ENCODE data around the gene ACACB.

The ACACB gene

DNA sequence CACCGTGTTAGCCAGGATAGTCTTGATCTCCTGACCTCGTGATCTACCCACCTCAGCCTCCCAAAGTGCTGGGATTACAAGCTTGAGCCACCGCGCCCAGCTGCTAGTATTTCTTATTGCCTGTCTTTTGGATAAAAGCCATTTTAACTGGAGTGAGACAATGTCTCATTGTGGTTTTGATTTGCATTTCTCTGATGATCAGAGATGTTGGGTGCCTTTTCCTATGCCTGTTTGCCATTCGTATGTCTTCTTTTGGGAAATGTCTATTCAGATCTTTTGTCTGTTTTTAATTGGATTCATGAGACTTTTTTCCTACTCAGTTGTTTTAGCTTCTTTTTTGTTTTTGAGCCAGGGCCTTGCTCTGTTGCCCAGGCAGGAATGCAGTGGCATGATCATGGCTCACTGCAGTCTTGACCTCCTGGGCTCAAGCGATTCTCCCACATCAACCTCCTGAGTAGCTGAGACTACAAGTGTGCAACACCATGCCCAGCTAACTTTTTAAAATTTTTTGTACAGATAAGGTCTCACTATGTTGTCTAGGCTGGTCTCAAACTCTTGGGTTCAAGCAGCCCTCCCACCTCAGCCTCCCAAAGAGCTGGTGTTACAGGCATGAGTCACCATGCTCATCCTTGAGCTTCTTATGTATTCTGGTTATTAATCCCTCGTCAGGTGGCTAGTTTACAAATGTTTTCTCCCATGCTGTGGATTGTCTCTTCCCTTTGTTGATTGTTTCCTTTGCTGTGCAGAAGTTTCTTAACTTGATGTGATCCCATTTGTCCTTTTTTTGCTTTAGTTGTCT, 65.9 kb downstream of the ACACB start:
- DNase-seq: no peak

GRCh38 chr12:109185441-109185840, 69.1 kb downstream of the ACACB start:
- no peak for DNase-seq

GRCh38 chr12:109186993-109187653, 70.7 kb downstream of the ACACB start:
- DNase-seq: no peak

GRCh38 chr12:109188108-109188712, 71.8 kb downstream of the ACACB start:
- DNase-seq: no peak

GRCh38 chr12:109189291-109189690, 72.9 kb downstream of the ACACB start:
- no peak for DNase-seq

GRCh38 chr12:109191621-109192250, 75.3 kb downstream of the ACACB start:
- DNase-seq: no peak

DNA sequence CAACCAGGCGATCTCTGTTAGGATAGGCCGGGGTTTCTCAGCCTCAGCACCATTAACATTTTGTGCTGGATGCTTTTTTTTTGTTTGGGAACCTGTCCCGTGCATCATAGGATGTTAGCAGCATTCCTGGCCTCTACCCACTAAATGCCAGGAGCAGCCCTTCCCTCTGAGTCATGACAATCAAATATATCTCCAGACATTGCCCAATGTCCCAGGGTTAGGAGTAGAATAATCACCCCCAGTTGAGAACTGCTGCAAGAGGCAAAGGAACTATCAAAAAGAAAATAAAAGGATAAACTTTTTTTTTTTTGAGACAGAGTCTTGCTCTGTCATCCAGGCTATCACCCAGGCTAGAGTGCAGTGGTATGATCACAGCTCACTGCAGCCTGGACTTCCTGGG, 76.0 kb downstream of the ACACB start:
- no peak for DNase-seq

GRCh38 chr12:109193896-109194295, 77.5 kb downstream of the ACACB start:
- no peak for DNase-seq

DNA sequence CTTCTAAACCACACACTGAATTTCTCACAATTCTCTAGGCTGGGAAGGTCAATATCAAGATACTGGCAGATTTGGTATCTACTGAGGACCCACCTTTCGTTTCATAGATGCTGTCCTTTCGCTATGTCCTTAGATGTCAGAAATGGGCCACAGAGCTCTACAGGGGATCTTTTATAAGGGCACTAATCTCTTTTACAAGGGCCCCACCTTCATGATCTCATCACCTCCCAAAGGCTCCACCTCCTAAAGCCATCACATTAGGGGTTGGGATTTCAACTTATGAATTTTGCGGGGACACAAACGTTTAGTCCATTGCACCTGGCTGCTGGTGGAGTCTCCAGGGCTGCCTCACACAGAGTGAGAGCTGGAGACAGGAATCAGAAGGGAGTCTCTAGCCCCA, 79.9 kb downstream of the ACACB start:
- DNase-seq: no peak

DNA sequence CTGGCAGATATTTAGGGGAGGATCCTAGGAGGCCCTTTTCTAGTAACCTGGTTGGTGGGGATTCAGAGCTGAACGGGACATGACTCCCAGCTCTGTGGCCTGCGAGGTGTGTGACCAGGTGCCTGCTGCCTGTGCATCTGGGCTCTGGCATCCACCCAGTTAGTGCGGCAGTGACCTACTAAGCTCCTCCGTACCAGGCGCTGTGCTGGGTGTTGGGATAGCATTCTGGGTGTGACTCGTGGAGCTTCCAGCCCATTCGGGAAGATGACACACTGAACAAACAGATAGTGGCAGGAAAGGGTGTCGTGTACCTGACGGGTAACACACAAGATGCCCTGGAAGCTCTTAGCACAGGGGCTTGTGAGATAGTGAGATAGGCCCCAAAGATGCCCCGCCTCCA, 80.9 kb downstream of the ACACB start:
- DNase-seq: no peak

GRCh38 chr12:109199324-109199723, 82.9 kb downstream of the ACACB start:
- no peak for DNase-seq

DNA sequence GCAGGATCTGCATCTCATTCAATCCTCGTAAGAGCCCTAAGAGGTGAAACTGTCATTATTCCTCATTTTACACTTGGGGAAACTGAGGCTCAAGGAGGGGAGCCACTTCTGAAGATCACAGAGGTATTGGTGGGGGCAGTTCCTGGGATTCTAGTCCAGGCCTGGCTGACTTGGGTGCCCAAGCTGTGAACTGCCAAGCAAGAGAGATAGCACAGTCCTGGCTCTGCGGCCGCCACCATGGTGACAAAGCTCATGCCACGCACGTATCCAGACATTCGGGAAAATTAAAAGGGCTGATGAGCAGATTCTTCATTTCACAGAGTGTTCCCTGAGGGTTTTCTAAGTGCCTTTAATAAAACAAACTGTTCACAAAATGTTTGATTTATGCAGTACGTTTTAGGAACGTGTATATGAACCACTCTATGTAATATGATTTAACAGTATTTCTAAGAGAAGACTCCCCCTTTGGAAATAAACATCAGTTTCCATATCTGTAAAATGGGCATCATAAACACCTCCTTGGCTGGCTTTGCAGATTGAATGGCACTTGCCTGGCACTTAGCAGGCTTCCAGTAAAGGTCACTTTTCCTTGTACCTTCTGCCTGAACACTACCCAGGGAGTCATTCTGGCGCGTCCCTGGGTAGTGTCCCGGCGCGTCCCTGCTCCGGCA, 84.6 kb downstream of the ACACB start:
- DNase-seq: no peak

DNA sequence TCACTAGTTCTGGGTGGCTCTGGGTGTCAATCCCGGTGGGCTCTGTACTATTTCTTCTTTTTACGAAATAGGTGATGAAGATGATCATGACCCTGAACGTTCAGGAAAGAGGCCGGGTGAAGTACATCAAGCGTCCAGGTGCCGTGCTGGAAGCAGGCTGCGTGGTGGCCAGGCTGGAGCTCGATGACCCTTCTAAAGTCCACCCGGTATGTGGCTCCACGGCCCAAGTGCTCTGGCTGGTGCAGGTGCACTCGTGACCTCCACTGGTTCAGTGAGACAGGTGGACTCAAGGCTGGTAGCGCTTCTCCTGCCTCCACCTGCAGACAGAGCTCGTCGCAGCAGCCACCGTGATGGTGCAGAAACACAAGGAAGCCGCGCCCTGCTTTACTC, 85.1 kb downstream of the ACACB start:
- no peak for DNase-seq

GRCh38 chr12:109202770-109203169, 86.4 kb downstream of the ACACB start:
- DNase-seq: no peak

DNA sequence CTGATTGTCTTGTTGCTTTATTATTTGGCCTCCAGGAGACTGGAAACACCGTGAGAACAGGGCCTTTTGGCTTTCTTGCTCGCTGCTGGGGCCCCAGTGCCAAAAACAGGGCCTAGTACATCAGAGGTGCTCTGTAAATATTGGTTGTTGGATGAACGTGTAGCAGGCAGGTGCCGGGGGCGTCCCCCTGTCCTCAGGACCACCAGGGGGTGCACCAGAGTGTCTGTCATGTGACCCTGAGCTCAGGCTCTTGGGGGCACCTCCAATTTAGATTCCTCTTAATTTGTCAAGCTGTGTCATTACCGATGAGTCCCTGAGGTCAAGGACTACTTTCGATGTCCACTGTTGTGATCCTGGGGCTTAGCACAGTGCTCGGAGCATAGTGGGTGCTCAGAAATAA, 87.1 kb downstream of the ACACB start:
- no peak for DNase-seq

DNA sequence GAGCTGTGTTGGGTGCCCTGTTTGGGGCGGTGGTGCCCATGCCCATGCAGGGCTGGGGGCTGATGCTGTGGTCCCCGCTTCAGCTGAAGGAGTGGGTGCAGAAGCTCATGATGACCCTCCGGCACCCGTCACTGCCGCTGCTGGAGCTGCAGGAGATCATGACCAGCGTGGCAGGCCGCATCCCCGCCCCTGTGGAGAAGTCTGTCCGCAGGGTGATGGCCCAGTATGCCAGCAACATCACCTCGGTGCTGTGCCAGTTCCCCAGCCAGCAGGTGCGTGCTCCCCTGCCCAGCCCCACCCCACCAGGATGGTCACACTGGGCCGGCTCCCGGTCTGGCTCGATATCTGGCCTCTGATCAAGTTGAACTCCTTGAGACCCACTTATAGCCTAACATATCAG, 92.7 kb downstream of the ACACB start:
- no peak for DNase-seq

GRCh38 chr12:109212460-109213115, 96.2 kb downstream of the ACACB start:
- no peak for DNase-seq

DNA sequence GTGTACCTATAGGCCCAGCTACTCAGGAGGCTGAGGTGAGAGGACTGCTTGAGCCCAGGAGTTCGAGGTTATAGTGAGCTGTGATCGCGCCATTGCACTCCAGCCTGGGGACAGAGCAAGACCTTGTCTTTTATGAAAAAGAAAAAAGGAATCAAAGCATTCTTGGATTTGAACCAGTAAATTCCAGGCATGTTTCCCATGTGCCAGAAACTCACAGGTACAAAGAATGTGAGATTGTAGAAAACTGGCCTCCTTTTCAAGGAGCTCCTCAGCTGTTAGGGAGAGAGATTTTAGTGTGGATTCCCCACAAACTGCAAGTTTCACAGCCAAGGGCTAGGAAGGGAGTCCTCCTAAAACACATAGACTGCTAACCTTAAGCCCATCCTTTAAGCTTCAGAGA, 97.7 kb downstream of the ACACB start:
- DNase-seq: no peak

GRCh38 chr12:109218996-109219395, 102.6 kb downstream of the ACACB start:
- DNase-seq: no peak

DNA sequence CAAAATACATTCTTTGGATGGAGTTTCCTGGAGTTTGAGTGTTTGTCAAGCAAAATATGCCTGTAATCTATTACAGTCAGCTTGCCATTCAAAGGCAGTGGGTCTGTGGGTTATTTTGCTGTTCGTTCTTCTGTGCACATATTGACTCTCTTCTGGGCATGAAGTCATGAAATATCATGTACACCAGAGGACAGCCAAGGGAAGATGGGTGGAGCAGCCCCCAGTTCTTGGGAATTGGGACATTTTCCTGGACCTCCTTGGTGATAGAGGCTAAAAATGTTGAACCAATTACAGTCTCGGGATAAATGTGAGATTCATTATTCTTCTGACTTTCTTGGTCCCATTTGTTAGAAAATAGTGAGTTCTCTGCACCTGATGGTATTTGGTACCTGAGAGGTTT, 103.6 kb downstream of the ACACB start:
- no peak for DNase-seq

DNA sequence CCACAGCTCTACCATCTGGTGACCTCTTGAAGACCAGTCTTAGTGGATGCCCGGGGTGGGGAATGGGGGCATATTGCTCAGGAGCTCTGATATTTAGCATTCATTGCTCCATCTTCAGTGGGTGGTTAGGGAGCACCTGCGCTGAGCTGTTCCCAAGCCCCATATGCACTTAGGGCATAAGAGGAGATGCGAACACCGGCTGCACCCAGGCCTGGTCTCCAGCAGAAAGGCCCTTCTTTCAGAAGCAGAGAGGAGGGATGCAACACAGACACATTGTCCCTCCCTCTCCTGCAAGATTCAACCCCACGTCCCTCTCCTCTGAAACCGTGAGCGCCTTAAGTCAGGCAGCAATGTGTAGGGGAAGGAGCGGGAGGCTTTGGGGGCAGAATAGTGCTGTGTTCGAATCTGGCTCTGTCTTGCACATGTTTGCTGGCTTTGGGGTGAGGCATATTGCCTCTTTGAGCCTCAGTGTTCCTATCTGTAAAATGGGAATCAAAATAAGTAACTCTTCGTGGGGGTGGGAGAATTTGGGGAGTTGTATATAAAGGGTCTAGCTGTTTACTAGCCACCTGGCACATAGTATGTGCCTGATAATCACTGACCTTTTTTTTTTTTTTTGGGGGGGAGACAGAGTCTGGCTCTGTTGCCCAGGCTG, 105.0 kb downstream of the ACACB start:
- DNase-seq: no peak

DNA sequence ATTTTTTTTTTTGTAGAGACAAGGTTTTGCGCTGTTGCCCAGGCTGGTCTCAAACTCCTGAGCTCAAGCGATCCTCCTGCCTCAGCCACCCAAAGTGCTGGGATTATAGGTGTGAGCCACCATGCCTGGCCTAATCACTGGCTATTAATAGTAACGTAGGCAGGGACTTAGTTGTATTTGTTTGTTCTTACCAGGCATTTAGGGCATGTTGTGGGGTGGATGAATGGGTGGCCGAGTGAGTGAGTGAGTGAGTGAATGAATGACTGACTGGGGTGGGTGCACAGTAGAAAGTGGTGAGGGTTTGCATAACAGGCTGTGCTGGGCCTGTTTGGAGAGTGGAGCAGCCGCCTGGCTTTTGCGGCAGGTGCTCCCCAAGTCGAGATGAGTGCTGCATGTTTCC, 105.7 kb downstream of the ACACB start:
- no peak for DNase-seq
